Common myeloid progenitor, CD34-positive (primary cell): ENCODE results near the gene USE1.
"Not testable (repeated sequence)": the region's sequence is repeated elsewhere in the genome, so short reads cannot be mapped to it uniquely, and the experiment has no call there.

Experiments used
- CTCF ChIA-PET: fragments of 350-600 bp; sonication (Branson Sonifier 250); formaldehyde crosslinking; loops from one replicate; lab custom pipeline; 2021; ENCODE audit warnings: antibody characterized with exemption; lab: Charles Lee
- POLR2A ChIA-PET: fragments of 350-600 bp; sonication (Branson Sonifier 250); formaldehyde crosslinking; loops from one replicate; lab custom pipeline; 2021; ENCODE audit warnings: antibody characterized with exemption; lab: Charles Lee
- DNase-seq, 3 donors: peaks; one replicate each; pipeline versions ENCODE4 v3.0.0 to v3.0.0-alpha.2; 2013
- H3K27ac ChIP-seq, 2 experiments: 1 replicate in 1 of 2; 2 replicates in 1 of 2; pipeline ENCODE4 v1.7.0; 2013; ENCODE audit warnings: inconsistent platforms in 2 of 2, low read length in 2 of 2, mild to moderate bottlenecking in 2 of 2, low read depth in 1 of 2, moderate library complexity in 1 of 2; ENCODE audit not compliant: severe bottlenecking in 2 of 2, insufficient read depth in 1 of 2, poor library complexity in 1 of 2
- H3K27me3 ChIP-seq, 5 experiments: replicated peaks in 2 of 5; 1 replicate in 3 of 5; 2 replicates in 2 of 5; pipeline versions ENCODE4 v1.6.1 to v1.7.0; 2013; ENCODE audit warnings: low read length in 4 of 5, mild to moderate bottlenecking in 2 of 5, moderate library complexity in 2 of 5, inconsistent platforms in 1 of 5; ENCODE audit not compliant: insufficient read depth in 5 of 5, control insufficient read depth in 4 of 5
- H3K36me3 ChIP-seq, 4 experiments: 1 replicate in 2 of 4; 2 replicates in 2 of 4; pipeline versions ENCODE4 v1.6.1 to v1.7.0; 2013; ENCODE audit warnings: low read length in 3 of 4, control low read depth in 1 of 4, mild to moderate bottlenecking in 1 of 4; ENCODE audit not compliant: control insufficient read depth in 4 of 4, insufficient read depth in 4 of 4
- H3K4me1 ChIP-seq, 4 experiments: 1 replicate in 3 of 4; 2 replicates in 1 of 4; pipeline versions ENCODE4 v1.6.1 to v1.7.1; 2013; ENCODE audit warnings: low read length in 3 of 4, mild to moderate bottlenecking in 3 of 4, control low read depth in 1 of 4, inconsistent platforms in 1 of 4, moderate library complexity in 1 of 4; ENCODE audit not compliant: control insufficient read depth in 4 of 4, insufficient read depth in 4 of 4; ENCODE audit errors: control extremely low read depth in 1 of 4
- H3K4me3 ChIP-seq, 7 experiments: 1 replicate in 4 of 7; 2 replicates in 3 of 7; pipeline versions ENCODE4 v1.5.1 to v1.7.0; 2013; ENCODE audit warnings: mild to moderate bottlenecking in 7 of 7, low read length in 6 of 7, moderate library complexity in 6 of 7, inconsistent platforms in 2 of 7, low read depth in 2 of 7, control low read depth in 1 of 7; ENCODE audit not compliant: insufficient read depth in 4 of 7, control insufficient read depth in 1 of 7; ENCODE audit errors: extremely low read depth in 1 of 7
- H3K9me3 ChIP-seq, 5 experiments: 1 replicate in 4 of 5; 2 replicates in 1 of 5; pipeline versions ENCODE4 v1.6.1 to v1.7.1; 2013; ENCODE audit warnings: low read length in 4 of 5, mild to moderate bottlenecking in 2 of 5, inconsistent platforms in 1 of 5, low read depth in 1 of 5, moderate library complexity in 1 of 5; ENCODE audit not compliant: control insufficient read depth in 4 of 5, insufficient read depth in 2 of 5; ENCODE audit errors: control extremely low read depth in 1 of 5
- WGBS: methylation state at CpG from one replicate; pipeline ENCODE4 v1.1.5; 2013; ENCODE audit not compliant: insufficient coverage; 5-methylcytosine and 5-hydroxymethylcytosine counted together

Gene USE1

DNA sequence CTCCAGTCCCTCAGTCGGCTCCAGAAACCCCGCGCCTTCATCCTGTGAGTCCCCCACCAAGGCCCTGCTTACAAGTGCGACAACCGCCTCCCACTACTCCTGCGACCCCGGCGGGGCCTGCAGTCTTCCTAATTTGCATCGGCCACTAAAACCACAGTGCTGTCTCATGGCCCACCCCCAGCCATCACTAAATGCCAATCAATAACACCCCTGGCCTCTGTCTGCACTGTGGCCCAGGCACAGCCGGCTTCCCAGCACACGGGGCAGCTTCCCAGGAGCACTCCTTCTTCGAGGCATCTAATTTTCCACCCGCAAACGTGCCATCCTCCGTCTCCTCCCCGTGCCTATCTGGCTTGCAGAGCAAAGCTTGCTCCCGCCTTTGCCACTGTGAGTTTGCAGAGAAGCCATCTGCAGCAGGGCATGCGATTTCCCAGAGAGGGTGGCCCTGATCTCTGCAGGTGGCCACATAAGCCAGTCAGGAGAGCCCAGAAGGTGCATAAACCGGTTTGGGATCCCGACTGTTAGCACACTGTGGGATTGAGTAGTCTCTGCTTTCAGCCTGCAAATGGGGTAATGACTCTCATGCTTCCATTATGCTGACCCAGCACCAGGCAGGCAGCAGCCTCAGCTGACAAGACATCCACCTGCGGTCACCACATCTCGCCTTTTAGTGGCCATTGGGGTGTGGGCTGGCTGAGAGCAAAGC lies 34.0 kb upstream of the USE1 start:
- Histone ChIP-seq H3K27me3 (no peaks in the 10 kb centered on the region), H3K36me3 (peaks cover 13 to 44% (median 36%) of the 10 kb centered on the region in 4 experiments), H3K9me3 (no peaks in the 10 kb centered on the region), H3K27ac (no peak overlapping the region), H3K4me3 (no peak overlapping the region), H3K4me1 (peaks cover 0 to 27% (median 23%) of the 10 kb centered on the region in 4 experiments)
- no peak for DNase-seq
- POLR2A ChIA-PET: no interaction called here
- 94% methylated on average over 22 of the region's 22 CpGs for WGBS
- CTCF ChIA-PET: interaction anchor here (0.7 to 1.4 kb wide), 2 partner anchors 9 to 61 kb away, joined by 3 read pairs; no protein-coding TSS in a partner anchor

DNA sequence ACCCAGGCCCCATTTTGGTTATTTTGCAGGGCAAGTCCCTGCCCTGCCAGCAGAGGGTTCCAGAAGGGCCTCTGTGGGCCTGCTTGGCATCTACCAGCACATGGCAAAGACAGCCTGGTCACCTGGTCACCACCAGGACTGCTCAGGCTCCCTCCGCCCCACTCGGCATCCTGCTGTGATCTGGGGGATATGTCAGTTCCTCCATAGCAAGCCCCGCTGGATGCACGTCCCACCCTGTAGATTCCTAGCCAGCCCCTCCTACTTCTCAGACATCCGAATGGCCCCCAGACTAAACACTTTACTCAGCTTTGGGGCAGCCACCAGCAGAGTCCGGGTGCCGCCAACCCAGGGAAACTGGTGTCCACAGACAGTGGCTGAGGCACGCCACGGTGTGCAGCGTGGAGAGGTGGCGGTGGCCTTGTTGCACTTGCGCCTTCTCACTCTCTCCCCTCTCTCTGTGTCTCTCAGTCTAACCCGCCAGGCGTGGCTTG lies 31.8 kb upstream of the USE1 start:
- CTCF ChIA-PET: interaction anchor here (1.1 to 2.3 kb wide), 8 partner anchors 8 to 112 kb away, joined by 3 to 12 read pairs (median 4); partner anchors contain the start of gene OCEL1
- POLR2A ChIA-PET: interaction anchor here (0.9 to 1.1 kb wide), 2 partner anchors 43 to 107 kb away, joined by 3 read pairs; partner anchors contain the start of gene MYO9B

DNA sequence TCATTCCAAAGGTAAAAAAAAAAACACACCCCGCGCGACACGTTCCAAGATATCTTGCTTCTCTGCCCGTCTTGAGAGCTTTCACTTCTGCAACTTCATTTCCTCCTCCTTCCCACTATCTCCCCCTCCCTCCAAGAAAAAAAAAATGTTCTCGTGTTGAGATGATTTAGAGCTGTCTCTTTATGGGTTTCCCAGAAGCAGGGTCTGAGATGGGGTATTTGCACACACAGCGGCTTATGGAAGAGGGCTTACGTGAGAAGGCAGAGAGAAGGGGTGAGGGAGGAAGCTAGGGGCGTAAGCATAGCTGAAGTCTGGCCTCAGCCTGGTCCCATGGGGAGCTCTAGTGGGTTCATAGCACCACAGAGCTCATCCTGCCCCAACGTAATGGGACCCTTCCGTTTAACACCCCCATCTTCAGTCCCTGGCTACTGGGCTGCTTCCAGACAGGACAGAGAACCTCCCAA lies 31.3 kb upstream of the USE1 start:
- Histone ChIP-seq H3K27ac (peak overlapping the region; percentile 35 to 64), H3K27me3 (no peaks in the 10 kb centered on the region), H3K9me3 (no peaks in the 10 kb centered on the region), H3K4me3 (peak overlapping the region in 6 of 7 experiments; percentile 43 to 71 (median 54)), H3K36me3 (peaks cover 19 to 47% (median 36%) of the 10 kb centered on the region in 4 experiments), H3K4me1 (peaks cover 0 to 27% (median 23%) of the 10 kb centered on the region in 4 experiments)
- POLR2A ChIA-PET: interaction anchor here (0.6 to 1.1 kb wide), 3 partner anchors 43 to 116 kb away, joined by 3 read pairs; partner anchors contain the start of gene MYO9B
- 0% methylated on average over 6 of the region's 11 CpGs for WGBS
- CTCF ChIA-PET: interaction anchor here (0.7 to 2.3 kb wide), 8 partner anchors 9 to 112 kb away, joined by 3 to 12 read pairs (median 4); partner anchors contain the start of gene OCEL1
- DNase-seq: peak; percentile 57 to 82 (median 78)

More for the DNA sequence above, 31.8 kb upstream of the USE1 start:
- H3K4me3 ChIP-seq: peak overlapping the region in 6 of 7 experiments; percentile 43 to 71 (median 54)
- peak; percentile 43 to 64 (median 59) for DNase-seq
- no peaks in the 10 kb centered on the region for H3K9me3 ChIP-seq
- H3K27ac ChIP-seq: peak overlapping the region; percentile 35 to 64
- no peaks in the 10 kb centered on the region for H3K27me3 ChIP-seq
- H3K36me3 ChIP-seq: peaks cover 19 to 45% (median 35%) of the 10 kb centered on the region in 4 experiments
- 16% methylated on average over 12 of the region's 14 CpGs for WGBS
- H3K4me1 ChIP-seq: peaks cover 0 to 27% (median 23%) of the 10 kb centered on the region in 4 experiments

DNA sequence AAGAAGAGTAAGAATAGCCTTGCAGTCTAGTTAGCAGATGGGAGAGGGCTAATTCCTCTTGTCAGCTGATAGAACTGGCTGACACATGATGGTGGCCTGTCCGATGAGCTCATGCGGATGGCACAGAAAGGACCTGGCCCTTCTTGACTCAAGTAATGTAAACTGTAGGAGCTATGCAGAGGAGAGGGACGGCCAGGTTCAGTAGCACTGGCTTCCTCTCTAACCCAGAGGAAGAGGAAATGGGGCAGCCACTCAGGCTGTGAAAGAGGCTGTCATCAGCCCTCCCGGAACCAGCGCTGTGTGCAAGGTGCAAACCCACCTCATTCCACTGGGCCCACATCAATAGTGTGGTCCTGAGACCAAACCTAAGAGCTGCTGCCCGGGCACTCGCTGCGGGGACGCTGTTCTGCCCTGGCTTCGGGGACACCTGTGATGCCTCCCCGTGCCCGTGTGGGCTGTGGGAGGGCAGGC lies 30.8 kb upstream of the USE1 start:
- Histone ChIP-seq H3K4me3 (peak overlapping the region in 4 of 7 experiments; percentile 53 to 71 (median 60)), H3K36me3 (peaks cover 19 to 50% (median 40%) of the 10 kb centered on the region in 4 experiments), H3K27ac (peak overlapping the region; percentile 35 to 53), H3K4me1 (peaks cover 0 to 27% (median 23%) of the 10 kb centered on the region in 4 experiments), H3K9me3 (no peaks in the 10 kb centered on the region), H3K27me3 (no peaks in the 10 kb centered on the region)
- ChIA-PET CTCF (interaction anchor here (0.7 to 2.3 kb wide), 6 partner anchors 11 to 113 kb away, joined by 3 to 12 read pairs (median 5); partner anchors contain the start of gene OCEL1), POLR2A (interaction anchor here (0.6 to 1.1 kb wide), 3 partner anchors 42 to 116 kb away, joined by 3 read pairs; partner anchors contain the start of gene MYO9B)
- DNase-seq: peak; percentile 11 to 43 (median 38)
- WGBS: 70% methylated on average over 10 of the region's 12 CpGs

DNA sequence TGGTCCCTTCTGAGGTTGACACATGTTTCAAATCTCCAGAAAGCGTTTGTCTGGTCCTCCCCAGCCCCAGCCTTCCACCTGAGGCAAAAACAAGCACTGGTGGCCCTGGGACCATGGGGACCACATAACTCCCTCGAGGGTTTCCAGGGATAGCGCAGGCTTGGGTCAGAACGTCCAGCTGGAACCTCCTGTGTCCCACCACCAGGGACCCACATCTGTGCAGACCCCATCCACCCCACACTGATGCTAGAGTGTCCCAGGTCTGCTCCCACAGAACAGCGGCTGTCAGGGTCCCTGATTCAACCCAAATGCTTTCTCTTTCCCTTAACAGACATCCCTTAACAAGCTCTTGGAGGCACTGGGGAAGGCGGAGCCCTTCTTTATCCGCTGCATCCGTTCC lies 29.6 kb upstream of the USE1 start:
- no peak for DNase-seq
- CTCF ChIA-PET: no interaction called here
- no peak overlapping the region for H3K27ac ChIP-seq
- H3K27me3 ChIP-seq: no peaks in the 10 kb centered on the region
- H3K4me3 ChIP-seq: no peak overlapping the region
- WGBS: 91% methylated on average over 8 of the region's 8 CpGs
- POLR2A ChIA-PET: no interaction called here
- peaks cover 21 to 60% (median 46%) of the 10 kb centered on the region in 4 experiments for H3K36me3 ChIP-seq
- H3K4me1 ChIP-seq: peaks cover 0 to 27% (median 23%) of the 10 kb centered on the region in 4 experiments
- no peaks in the 10 kb centered on the region for H3K9me3 ChIP-seq

DNA sequence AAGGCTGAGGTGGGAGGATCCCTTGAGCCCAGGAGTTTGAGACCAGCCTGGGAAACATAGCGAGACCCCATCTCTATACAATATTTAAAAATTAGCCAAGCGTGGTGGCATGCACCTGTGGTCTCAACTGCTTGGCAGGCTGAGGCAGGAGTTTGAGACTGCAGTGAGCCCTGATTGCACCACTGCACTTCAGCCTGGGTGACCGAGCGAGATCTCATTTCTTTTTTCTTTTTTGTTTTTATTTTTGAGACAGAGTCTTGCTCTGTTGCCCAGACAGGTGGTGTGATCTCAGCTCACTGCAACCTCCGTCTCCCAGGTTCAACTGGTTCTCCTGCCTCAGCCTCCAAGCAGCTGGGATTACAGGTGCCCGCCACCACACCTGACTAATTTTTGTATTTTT lies 23.4 kb upstream of the USE1 start:
- WGBS: 62% methylated on average over 2 of the region's 6 CpGs
- H3K9me3 ChIP-seq, POLR2A ChIA-PET, H3K4me3 ChIP-seq, CTCF ChIA-PET, H3K27me3 ChIP-seq, H3K27ac ChIP-seq, H3K4me1 ChIP-seq, DNase-seq: not testable (repeated sequence)
- H3K36me3 ChIP-seq: peaks cover 29 to 89% (median 66%) of the 10 kb centered on the region in 4 experiments
